ENCODE results near the gene WDR38. TPM values are rescaled to one million over a fixed set of nuclear protein-coding genes. Genes with fewer than 3 reads are reported as not detected.

Gene WDR38
- total RNA-seq, 4 donors from 2014 or later: not detected

DNA sequence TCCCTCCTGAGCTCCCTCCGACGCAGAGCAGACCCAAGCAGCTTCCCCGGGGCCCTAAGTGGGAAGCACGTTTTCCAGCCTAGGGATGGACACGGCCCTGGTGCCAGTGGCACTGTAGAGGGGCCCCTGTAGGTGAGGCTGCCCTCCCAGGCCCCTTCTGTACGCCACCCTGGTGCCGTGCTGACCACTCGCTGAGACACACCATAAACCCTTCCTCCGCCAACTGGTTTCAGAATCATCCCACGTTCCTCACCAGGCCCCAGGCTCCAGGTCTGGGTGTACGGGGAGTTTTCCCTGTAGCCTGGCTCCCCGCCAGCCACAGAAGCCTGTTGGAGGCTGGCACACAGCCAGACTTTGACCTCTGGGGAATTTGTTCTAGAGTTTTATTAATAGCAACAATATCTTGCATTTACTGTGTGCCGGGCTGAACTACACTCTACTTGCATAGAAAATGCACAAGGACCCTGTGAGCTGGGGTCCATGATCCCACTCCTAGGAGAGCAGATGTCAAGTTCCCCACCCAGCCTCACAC lies 18.2 kb upstream of the WDR38 start:
- TF ChIP-seq, protein P1, sequence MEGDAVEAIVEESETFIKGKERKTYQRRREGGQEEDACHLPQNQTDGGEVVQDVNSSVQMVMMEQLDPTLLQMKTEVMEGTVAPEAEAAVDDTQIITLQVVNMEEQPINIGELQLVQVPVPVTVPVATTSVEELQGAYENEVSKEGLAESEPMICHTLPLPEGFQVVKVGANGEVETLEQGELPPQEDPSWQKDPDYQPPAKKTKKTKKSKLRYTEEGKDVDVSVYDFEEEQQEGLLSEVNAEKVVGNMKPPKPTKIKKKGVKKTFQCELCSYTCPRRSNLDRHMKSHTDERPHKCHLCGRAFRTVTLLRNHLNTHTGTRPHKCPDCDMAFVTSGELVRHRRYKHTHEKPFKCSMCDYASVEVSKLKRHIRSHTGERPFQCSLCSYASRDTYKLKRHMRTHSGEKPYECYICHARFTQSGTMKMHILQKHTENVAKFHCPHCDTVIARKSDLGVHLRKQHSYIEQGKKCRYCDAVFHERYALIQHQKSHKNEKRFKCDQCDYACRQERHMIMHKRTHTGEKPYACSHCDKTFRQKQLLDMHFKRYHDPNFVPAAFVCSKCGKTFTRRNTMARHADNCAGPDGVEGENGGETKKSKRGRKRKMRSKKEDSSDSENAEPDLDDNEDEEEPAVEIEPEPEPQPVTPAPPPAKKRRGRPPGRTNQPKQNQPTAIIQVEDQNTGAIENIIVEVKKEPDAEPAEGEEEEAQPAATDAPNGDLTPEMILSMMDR (IDR thresholded peaks at IDR 0.05; ENCODE audit: low read depth): no peak

DNA sequence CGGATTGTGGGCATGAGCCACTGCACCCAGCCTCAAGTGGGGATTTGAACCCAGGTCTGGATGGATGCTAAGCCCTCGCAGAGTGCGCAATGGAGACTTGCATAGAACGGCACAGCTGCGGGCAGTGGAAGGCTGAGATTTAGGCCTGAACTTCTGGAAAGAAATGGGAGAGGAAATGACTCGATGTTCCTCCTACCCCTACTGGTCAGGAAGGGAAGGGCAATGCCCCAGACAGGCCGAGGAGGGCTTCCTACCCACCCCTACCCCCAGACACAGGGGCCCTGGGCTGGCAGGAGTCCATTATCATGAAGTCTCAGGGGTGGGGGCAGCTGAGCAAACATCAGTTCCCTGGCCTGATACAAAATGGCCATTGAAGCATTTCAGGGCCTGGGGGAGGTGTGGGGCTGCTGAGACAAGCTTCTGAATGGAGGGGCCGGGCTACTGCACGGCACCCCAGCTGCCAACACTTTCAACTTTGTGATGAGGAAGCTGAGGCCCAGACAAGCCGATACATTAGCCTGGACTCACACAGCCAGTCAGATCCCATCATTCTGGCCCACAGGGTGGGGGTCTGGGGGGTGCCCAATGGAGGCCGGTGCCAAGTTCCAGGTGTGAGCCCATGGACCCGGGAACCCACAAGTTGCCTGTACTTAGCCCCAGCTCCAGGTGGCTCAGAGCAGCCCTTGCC lies 13.5 kb upstream of the WDR38 start:
- TF ChIP-seq, protein P1 (IDR thresholded peaks at IDR 0.05; ENCODE audit: low read depth): no peak

DNA sequence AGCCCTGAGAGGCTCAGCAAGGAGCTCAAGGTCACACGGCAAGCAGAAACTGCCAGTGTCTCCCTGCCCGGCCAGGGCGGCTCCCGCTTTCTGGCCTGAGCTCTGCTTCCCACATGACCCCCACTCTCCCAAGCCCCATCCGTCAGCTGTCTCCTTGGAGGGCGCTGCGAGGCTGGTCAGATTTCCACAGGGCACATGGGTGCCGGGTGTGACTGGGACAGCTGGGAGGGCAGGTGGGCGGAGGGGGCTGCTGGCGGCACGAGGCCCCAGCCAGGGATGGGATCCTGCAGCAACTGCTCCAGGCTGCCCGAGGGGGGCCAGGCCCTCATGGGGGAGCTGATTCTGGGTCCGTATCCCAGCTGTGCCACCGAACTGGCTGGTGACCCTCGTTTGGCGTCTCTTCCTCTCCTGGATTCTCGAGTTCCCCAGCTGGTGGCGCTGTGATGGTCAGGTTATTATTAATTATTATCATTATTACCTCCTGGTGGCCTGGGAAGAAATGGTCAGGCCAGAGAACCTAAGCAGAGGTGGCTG lies 12.9 kb upstream of the WDR38 start:
- TF ChIP-seq, protein P1 (IDR thresholded peaks at IDR 0.05; ENCODE audit: low read depth): no peak

DNA sequence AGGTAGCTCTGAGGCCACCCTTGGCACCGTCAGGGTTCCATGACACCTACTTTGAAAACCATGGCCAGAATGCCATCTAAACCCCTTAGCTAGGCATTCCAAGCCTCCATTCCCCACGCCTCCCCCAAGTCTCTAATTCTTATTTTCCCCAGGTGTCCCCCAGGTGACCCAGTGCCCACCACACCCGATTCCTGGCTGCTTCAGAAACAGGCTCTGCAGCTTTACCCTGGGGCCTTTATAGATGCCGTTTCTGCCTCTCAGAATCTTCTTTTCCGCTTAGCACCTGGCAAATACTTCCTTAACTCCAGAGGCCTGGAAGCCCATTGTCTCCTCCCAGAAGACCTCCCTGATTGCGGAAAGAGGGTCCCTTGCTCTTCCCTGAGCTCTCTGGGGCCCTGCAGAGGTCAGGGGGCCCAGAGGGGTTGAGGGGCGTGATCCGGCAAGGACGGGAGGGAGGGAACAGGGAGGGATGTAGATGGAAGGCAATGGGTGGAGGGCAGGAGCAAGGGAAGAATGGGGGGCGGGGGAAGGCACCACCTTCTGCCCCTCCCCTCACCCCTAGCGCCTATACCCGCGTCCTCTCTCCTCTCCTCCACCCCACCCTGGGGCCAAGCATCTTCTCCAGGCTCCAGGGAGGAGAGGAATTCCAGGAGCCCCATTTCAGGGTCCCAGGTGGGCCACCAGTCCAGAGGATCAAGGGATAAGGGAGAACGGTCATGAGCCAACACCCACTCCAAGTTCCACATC lies 12.0 kb upstream of the WDR38 start:
- TF ChIP-seq, protein P1 (IDR thresholded peaks at IDR 0.05; ENCODE audit: low read depth): no peak

DNA sequence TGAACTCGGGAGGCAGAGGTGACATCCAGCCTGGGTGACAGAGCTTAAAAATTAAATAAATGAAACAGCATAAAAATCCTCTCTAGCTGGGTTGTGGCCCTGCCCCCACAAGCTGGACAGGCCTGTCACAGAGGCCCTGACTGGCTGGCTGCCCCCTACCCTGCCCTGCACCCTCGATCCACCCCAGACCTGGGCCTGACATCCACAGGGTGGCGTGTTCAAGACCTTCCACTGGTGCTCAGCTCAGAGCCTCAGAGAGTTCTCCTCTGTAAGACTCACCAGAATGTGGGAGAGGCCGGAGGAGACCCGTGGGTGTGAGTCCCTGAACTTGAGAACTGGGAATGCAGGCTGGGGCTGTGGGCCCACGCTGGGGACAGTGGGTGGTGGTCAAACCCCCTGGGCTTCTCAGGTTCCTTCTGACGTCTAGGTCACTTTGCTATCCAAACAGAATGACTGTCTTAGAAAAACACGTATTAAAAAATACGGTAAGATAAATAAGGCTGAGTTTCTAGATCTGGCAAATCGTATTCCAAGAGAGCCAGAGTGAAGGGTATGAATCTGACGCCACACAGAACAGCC lies 9.7 kb upstream of the WDR38 start:
- TF ChIP-seq, protein P1 (IDR thresholded peaks at IDR 0.05; ENCODE audit: low read depth): no peak

DNA sequence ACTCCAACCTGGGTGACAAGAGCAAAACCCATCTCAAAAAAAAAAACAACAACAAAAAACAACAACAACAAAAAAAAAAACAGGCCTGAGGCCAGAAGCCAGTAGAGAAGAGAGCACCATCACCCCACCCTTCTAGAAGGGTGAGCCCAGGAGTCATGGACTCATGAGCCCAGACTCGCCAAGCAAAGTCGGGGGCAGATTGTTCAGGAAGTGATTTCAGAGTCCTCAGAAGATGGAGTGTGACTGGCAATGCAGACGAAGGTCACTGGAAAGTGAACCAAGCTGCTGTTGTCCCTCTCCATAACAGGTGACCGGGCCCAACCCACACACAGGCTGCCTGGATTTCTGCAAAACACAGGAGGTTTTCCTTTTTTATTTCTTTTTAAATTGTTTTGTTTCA lies 9.0 kb upstream of the WDR38 start:
- TF ChIP-seq, protein P1 (IDR thresholded peaks at IDR 0.05; ENCODE audit: low read depth): no peak

DNA sequence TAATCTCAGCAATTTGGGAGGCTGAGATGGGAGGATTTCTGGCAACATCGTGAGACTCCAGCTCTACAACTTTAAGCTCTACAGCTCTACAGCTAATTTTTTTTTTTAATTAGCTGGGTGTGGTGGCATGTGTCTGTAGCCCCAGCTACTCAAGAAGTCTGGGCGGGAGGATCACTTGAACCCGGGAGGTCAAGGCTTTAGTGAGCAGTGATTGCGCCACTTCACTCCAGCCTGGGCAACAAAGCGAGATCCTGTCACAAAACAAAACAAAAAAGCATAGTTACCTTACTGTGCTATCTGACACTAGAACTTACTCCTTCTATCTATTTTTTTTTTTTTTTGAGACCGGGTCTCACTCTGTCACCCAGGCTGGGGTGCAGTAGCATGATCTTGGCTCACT lies 6.3 kb upstream of the WDR38 start:
- TF ChIP-seq, protein P1 (IDR thresholded peaks at IDR 0.05; ENCODE audit: low read depth): no peak
